Measurements from ENCODE around the gene CHAF1B.

DNA sequence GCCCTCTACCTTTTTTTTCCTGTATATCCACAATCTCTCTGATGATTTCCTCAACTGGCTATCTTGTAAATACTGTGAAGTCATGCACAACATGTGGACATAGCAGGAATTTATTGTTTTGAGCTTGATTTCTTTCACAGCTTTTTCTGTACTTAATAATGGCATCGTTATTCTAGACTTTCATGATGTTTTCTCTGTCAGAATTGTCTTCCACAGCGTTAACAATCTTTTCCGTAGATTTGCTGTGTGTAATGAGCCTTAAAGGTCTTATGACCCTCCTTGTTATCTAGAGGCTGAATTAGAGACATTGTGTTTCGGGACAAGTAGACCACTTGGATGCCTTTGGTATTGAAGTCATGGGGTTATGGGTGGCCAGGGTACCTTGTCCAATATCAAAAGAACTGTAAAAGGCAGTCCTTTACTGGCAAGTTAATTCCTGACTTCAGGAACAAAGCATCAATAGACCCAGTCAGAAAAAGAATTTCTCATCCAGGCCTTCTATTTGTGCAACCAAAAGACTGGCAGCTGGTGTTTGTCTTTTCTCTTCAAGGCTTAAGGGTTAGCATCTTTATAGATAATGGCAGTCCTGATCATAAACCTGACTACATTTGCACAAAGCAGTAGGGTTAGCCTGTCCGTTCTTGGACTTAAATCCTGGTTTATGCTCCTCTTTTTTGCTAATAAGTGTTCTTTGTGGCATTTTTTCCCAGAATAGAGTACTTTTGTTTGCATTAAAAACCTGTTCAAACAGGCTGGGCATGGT lies 30.1 kb upstream of the CHAF1B start:
- TF ChIP-seq EZH2 (IDR thresholded peaks at IDR 0.05; ENCODE audit: insufficient read depth, poor library complexity, severe bottlenecking), result no peak
- TF ChIP-seq EZH2phosphoT487 (IDR thresholded peaks at IDR 0.05; ENCODE audit: insufficient read depth, low read depth), result no peak

Measured in GM23248 (cell line).